OCI-LY1 (cell line): ENCODE measurements around the gene ALX4.

Source experiments
- H2AFZ ChIP-seq: fragments of 200-600 bp; sonication (generic), shearing (Covaris generic); 2 replicates; pipeline ENCODE4 v1.6.0; 2014; ENCODE audit warnings: antibody characterized with exemption, mild to moderate bottlenecking, low read length
- H3F3A ChIP-seq: fragments of 200-600 bp; sonication (generic), shearing (Covaris generic); 2 replicates; pipeline ENCODE4 v1.6.0; 2014; ENCODE audit warnings: mild to moderate bottlenecking, antibody characterized with exemption, low read length, moderate library complexity; ENCODE audit not compliant: insufficient read depth
- H3K27ac ChIP-seq: fragments of 200-600 bp; sonication (generic); 2 replicates; pipeline ENCODE4 v1.5.1; 2014; ENCODE audit warnings: low read length, mixed run types, mild to moderate bottlenecking, low read depth; ENCODE audit not compliant: poor library complexity, severe bottlenecking
- H3K27me3 ChIP-seq: fragments of 200-600 bp; sonication (generic); 2 replicates; pipeline ENCODE4 v1.6.0; 2014; ENCODE audit warnings: antibody characterized with exemption, mild to moderate bottlenecking, low read length, moderate library complexity; ENCODE audit not compliant: insufficient read depth
- H3K36me3 ChIP-seq: fragments of 200-600 bp; sonication (generic); 2 replicates; pipeline ENCODE4 v1.6.1; 2014; ENCODE audit warnings: mild to moderate bottlenecking, antibody characterized with exemption, low read length, moderate library complexity, mixed read lengths; ENCODE audit not compliant: insufficient read depth
- H3K4me1 ChIP-seq: fragments of 200-600 bp; sonication (generic); 2 replicates; pipeline ENCODE4 v1.5.1; 2014; ENCODE audit warnings: mild to moderate bottlenecking, low read length, moderate library complexity; ENCODE audit not compliant: insufficient read depth, severe bottlenecking
- H3K4me2 ChIP-seq: fragments of 200-600 bp; sonication (generic), shearing (Covaris generic); 2 replicates; pipeline ENCODE4 v1.6.1; 2014; ENCODE audit warnings: low read length
- H3K4me3 ChIP-seq: fragments of 200-600 bp; sonication (generic); 2 replicates; pipeline ENCODE4 v1.5.1; 2014; ENCODE audit warnings: low read length, low read depth, mild to moderate bottlenecking, mixed read lengths; ENCODE audit not compliant: poor library complexity, severe bottlenecking
- H3K79me2 ChIP-seq: fragments of 200-600 bp; shearing (Covaris generic); 2 replicates; pipeline ENCODE4 v1.6.1; 2016; ENCODE audit warnings: mixed run types, low read length, mixed read lengths; ENCODE audit not compliant: insufficient read depth
- H3K9ac ChIP-seq: fragments of 200-600 bp; sonication (generic), shearing (Covaris generic); 2 replicates; pipeline ENCODE4 v1.6.1; 2014; ENCODE audit warnings: mild to moderate bottlenecking, low read length, mixed read lengths
- H3K9me2 ChIP-seq: fragments of 200-600 bp; sonication (generic), shearing (Covaris generic); 2 replicates; pipeline ENCODE4 v1.6.1; 2014; ENCODE audit warnings: low read depth, mild to moderate bottlenecking, low read length, mixed read lengths
- H3K9me3 ChIP-seq: fragments of 200-600 bp; shearing (Covaris generic); 2 replicates; pipeline ENCODE4 v1.6.1; 2014; ENCODE audit warnings: low read length, mixed read lengths
- H4K20me1 ChIP-seq: fragments of 200-600 bp; sonication (generic), shearing (Covaris generic); 2 replicates; pipeline ENCODE4 v1.6.0; 2016; ENCODE audit warnings: mild to moderate bottlenecking, low read length; ENCODE audit not compliant: insufficient read depth
- CTCF ChIP-seq: fragments of 200-600 bp; sonication (generic), shearing (Covaris generic); IDR thresholded peaks from 2 replicates; pipeline ENCODE4 v1.5.1; 2017; ENCODE audit warnings: mild to moderate bottlenecking, antibody characterized with exemption, low read length, moderate library complexity, mixed read lengths
- EZH2 ChIP-seq: fragments of 200-600 bp; sonication (generic), shearing (Covaris generic); IDR thresholded peaks from 2 replicates; pipeline ENCODE4 v1.8.0; 2017; ENCODE audit warnings: borderline replicate concordance, mixed run types, mild to moderate bottlenecking, antibody characterized with exemption, low read length, moderate library complexity, mixed read lengths

Gene ALX4

GRCh38 chr11:44322243-44322642, 12.3 kb upstream of the ALX4 start:
- Histone ChIP-seq H3K4me2 (no peak overlapping the region), H2AFZ (no peak overlapping the region), H3F3A (no peaks in the 10 kb centered on the region), H3K9ac (no peak overlapping the region), H3K79me2 (no peaks in the 10 kb centered on the region), H3K9me3 (no peaks in the 10 kb centered on the region), H3K4me1 (no peaks in the 10 kb centered on the region), H3K27ac (no peak overlapping the region), H3K36me3 (no peaks in the 10 kb centered on the region), H3K9me2 (no peaks in the 10 kb centered on the region), H3K27me3 (no peaks in the 10 kb centered on the region), H3K4me3 (no peak overlapping the region), H4K20me1 (no peaks in the 10 kb centered on the region)
- no peak for TF ChIP-seq CTCF
- no peak for TF ChIP-seq EZH2

DNA sequence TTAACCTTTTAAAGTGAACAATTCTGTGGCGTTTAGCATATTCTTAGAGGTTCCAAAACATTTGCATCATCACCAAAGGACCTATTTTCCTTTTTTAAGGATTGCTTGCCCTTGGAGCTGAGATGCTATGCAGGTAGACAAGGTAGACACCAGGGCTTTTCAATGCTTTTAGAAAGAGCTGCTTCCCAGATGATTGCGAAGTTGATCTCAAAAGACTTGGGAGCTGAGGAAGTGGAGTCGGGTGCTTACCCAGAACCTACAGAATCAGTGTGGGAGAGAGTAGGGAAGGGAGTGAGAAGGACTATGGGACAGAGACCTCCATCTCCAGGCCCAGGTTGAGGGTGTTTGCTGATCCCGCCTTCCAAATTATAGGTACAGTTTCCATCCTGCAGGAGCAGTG, 11.1 kb upstream of the ALX4 start:
- H3K9ac ChIP-seq, result no peak overlapping the region
- H3K36me3 ChIP-seq, result no peaks in the 10 kb centered on the region
- no peaks in the 10 kb centered on the region for H3K9me3 ChIP-seq
- H3K4me1 ChIP-seq, result no peaks in the 10 kb centered on the region
- H3K4me2 ChIP-seq, result no peak overlapping the region
- H3K27me3 ChIP-seq, result no peaks in the 10 kb centered on the region
- no peak overlapping the region for H3K27ac ChIP-seq
- TF ChIP-seq CTCF, result no peak
- no peak for TF ChIP-seq EZH2
- no peaks in the 10 kb centered on the region for H3F3A ChIP-seq
- no peak overlapping the region for H2AFZ ChIP-seq
- no peak overlapping the region for H3K4me3 ChIP-seq
- no peaks in the 10 kb centered on the region for H3K79me2 ChIP-seq
- no peaks in the 10 kb centered on the region for H4K20me1 ChIP-seq
- no peaks in the 10 kb centered on the region for H3K9me2 ChIP-seq

DNA sequence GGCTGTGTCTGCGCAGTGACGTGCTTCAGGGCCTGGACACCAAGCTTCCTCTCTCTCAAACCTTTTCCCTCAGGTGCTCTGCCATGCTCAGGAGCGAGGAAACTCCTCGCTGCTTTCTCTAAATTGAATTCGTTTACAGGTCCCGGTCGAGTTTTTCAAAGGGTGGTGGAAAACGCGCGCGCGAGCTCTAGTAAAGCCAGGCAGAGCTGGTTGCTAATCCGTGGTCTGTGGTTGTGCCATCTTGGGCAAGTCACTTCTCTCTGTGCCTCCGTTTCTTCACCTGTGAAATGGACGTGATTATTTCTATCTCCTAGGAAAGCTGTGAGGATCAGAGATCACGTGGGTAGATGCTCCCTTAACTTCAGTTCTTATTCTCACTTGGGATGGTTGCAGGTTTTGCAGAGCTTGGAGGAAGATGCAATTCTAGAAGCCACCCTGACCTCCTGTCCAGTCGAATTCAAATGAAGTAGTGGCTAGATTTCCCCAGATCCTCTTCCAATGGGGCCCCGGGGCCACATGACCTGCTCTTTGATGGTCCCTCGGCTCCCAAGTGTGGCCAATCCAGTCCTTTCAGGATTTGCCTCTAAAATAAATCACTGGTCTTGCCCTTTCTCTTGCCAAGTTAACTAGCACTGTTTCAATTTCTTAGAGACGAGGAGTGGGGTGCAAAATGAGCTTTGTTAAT, 10.5 kb upstream of the ALX4 start:
- no peaks in the 10 kb centered on the region for H3K9me2 ChIP-seq
- H3F3A ChIP-seq, result no peaks in the 10 kb centered on the region
- H2AFZ ChIP-seq, result no peak overlapping the region
- no peaks in the 10 kb centered on the region for H3K79me2 ChIP-seq
- no peaks in the 10 kb centered on the region for H3K36me3 ChIP-seq
- H3K4me3 ChIP-seq, result no peak overlapping the region
- H3K27ac ChIP-seq, result no peak overlapping the region
- TF ChIP-seq CTCF, result no peak
- H3K27me3 ChIP-seq, result no peaks in the 10 kb centered on the region
- no peak overlapping the region for H3K9ac ChIP-seq
- H3K4me2 ChIP-seq, result no peak overlapping the region
- H4K20me1 ChIP-seq, result no peaks in the 10 kb centered on the region
- no peaks in the 10 kb centered on the region for H3K9me3 ChIP-seq
- no peaks in the 10 kb centered on the region for H3K4me1 ChIP-seq
